ENCODE results near the gene DNAJA2. TPM values are rescaled to one million over a fixed set of nuclear protein-coding genes. Genes with fewer than 3 reads are reported as not detected.

The DNAJA2 gene
- total RNA-seq, 1 experiment from 2014 or later = 101 TPM

DNA sequence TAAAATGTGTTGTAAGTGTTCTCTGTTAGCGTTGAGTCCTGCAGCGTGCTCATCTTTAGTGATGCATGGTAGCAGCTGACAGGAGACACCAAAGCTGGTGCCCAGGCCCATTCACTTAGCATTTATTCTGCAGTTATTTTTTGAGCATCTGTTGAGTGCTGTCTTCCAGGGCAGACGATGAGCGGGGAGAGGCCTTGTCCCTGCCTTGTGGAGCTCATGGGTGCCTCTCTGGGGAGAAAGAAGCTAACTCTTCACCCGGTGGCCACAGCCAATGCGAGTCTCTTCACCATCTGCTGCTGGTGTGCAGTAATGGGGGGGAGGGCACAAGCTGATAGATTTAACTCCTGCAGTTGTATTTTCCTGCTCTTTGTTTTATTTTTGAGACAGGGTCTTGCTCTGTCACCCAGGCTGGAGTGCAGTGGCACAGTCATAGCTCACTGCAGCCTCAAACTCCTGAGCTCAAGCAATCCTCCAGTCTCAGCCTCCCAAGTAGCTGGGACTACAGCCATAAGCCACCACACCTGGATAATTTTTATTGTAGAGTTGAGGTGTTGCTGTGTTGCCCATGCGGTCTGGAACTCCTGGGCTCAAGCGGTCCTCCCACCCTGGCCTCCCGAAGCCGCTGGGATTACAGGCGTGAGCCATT lies 58.8 kb downstream of the DNAJA2 start:
- CTCF ChIA-PET = interaction anchor here (1.1 kb wide), 1 partner anchor 15 kb away, joined by 4 read pairs; no protein-coding TSS in a partner anchor

DNA sequence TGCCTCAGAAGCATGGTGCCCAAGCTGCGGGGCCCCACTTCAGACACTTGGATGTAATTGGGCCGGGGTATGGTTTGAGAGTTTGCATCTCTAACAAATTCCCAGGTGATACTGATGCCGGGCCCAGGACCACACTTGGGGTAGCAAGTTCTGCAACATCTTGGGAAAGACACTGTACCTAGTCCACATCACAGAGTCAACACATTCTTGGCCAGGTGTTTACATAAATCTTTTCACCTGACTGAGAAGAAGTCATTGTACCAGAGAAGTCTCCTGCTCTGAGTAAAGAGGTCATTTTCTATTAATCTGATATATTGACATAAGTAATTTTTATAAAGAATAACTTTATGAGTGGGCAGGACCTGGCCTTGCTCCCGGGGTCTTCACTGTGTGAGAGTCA lies 61.8 kb downstream of the DNAJA2 start:
- Mint-ChIP-seq H3K36me3 (peaks cover 57% of the 10 kb centered on the region), H3K4me1 (peaks cover 6% of the 10 kb centered on the region; the same call in 1 of the 2 replicates), H3K27me3 (ENCODE audit: low read depth) (no peaks in the 10 kb centered on the region), H3K4me3 (no peak overlapping the region), H3K9me3 (no peaks in the 10 kb centered on the region), H3K27ac (no peak overlapping the region)
- CTCF ChIA-PET = interaction anchor here (1.1 to 2.0 kb wide), 2 partner anchors 58 to 783 kb away, joined by 3 to 13 read pairs; no protein-coding TSS in a partner anchor
- ATAC-seq (no peak), DNase-seq (ENCODE audit: low spot score) (no peak)
- TF ChIP-seq CREB1 (CRISPR knock-in tag; IDR thresholded peaks at IDR 0.05) (no peak), ZNF219 (CRISPR knock-in tag; IDR thresholded peaks at IDR 0.05; ENCODE audit: borderline replicate concordance) (no peak), MXD4 (CRISPR knock-in tag; IDR thresholded peaks at IDR 0.05; ENCODE audit: borderline replicate concordance) (no peak)
- TF ChIP-seq, protein P1, sequence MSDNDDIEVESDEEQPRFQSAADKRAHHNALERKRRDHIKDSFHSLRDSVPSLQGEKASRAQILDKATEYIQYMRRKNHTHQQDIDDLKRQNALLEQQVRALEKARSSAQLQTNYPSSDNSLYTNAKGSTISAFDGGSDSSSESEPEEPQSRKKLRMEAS (CRISPR knock-in tag; IDR thresholded peaks at IDR 0.05) = no peak
- TF ChIP-seq, protein P2, sequence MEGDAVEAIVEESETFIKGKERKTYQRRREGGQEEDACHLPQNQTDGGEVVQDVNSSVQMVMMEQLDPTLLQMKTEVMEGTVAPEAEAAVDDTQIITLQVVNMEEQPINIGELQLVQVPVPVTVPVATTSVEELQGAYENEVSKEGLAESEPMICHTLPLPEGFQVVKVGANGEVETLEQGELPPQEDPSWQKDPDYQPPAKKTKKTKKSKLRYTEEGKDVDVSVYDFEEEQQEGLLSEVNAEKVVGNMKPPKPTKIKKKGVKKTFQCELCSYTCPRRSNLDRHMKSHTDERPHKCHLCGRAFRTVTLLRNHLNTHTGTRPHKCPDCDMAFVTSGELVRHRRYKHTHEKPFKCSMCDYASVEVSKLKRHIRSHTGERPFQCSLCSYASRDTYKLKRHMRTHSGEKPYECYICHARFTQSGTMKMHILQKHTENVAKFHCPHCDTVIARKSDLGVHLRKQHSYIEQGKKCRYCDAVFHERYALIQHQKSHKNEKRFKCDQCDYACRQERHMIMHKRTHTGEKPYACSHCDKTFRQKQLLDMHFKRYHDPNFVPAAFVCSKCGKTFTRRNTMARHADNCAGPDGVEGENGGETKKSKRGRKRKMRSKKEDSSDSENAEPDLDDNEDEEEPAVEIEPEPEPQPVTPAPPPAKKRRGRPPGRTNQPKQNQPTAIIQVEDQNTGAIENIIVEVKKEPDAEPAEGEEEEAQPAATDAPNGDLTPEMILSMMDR (IDR thresholded peaks at IDR 0.05) = no peak
- POLR2A ChIA-PET = no interaction called here

More for the DNA sequence above, 58.8 kb downstream of the DNAJA2 start:
- TF ChIP-seq, protein P3, sequence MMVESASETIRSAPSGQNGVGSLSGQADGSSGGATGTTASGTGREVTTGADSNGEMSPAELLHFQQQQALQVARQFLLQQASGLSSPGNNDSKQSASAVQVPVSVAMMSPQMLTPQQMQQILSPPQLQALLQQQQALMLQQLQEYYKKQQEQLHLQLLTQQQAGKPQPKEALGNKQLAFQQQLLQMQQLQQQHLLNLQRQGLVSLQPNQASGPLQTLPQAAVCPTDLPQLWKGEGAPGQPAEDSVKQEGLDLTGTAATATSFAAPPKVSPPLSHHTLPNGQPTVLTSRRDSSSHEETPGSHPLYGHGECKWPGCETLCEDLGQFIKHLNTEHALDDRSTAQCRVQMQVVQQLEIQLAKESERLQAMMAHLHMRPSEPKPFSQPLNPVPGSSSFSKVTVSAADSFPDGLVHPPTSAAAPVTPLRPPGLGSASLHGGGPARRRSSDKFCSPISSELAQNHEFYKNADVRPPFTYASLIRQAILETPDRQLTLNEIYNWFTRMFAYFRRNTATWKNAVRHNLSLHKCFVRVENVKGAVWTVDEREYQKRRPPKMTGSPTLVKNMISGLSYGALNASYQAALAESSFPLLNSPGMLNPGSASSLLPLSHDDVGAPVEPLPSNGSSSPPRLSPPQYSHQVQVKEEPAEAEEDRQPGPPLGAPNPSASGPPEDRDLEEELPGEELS (CRISPR knock-in tag; IDR thresholded peaks at IDR 0.05) = no peak
- TF ChIP-seq, protein P4, sequence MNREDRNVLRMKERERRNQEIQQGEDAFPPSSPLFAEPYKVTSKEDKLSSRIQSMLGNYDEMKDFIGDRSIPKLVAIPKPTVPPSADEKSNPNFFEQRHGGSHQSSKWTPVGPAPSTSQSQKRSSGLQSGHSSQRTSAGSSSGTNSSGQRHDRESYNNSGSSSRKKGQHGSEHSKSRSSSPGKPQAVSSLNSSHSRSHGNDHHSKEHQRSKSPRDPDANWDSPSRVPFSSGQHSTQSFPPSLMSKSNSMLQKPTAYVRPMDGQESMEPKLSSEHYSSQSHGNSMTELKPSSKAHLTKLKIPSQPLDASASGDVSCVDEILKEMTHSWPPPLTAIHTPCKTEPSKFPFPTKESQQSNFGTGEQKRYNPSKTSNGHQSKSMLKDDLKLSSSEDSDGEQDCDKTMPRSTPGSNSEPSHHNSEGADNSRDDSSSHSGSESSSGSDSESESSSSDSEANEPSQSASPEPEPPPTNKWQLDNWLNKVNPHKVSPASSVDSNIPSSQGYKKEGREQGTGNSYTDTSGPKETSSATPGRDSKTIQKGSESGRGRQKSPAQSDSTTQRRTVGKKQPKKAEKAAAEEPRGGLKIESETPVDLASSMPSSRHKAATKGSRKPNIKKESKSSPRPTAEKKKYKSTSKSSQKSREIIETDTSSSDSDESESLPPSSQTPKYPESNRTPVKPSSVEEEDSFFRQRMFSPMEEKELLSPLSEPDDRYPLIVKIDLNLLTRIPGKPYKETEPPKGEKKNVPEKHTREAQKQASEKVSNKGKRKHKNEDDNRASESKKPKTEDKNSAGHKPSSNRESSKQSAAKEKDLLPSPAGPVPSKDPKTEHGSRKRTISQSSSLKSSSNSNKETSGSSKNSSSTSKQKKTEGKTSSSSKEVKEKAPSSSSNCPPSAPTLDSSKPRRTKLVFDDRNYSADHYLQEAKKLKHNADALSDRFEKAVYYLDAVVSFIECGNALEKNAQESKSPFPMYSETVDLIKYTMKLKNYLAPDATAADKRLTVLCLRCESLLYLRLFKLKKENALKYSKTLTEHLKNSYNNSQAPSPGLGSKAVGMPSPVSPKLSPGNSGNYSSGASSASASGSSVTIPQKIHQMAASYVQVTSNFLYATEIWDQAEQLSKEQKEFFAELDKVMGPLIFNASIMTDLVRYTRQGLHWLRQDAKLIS (CRISPR knock-in tag; IDR thresholded peaks at IDR 0.05; ENCODE audit: borderline replicate concordance) = no peak
- TF ChIP-seq RORB (CRISPR knock-in tag; IDR thresholded peaks at IDR 0.05) = no peak
- no peak for TF ChIP-seq SMAD4 (CRISPR knock-in tag; IDR thresholded peaks at IDR 0.05)
- Mint-ChIP-seq H3K9me3 (no peaks in the 10 kb centered on the region), H3K36me3 (peaks cover 73% of the 10 kb centered on the region), H3K27ac (no peak overlapping the region), H3K27me3 (ENCODE audit: low read depth) (no peaks in the 10 kb centered on the region), H3K4me3 (no peak overlapping the region), H3K4me1 (no peaks in the 10 kb centered on the region)
- DNase-seq (ENCODE audit: low spot score) (no peak), ATAC-seq (no peak)
- POLR2A ChIA-PET = interaction anchor here (0.8 kb wide), 1 partner anchor 19 kb away, joined by 6 read pairs; no protein-coding TSS in a partner anchor

DNA sequence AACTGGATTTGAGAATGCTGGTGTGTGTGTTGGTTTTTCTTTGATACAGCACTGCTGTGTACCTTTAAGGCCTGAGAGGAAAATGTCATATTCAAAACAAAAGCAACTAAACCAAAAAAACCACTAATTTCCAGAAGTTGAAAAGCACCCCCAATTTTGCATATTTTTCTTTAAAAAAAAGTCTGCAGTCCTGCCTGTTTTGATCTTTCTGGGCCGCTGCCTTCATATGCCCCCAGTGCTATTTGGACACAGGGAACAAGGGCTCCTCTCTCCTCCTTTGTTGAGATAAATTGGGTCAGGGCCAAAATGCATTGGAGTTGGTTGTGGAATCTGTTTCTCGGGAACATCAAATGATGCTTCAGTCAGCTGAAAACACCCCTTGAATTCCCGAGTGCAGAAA lies 62.4 kb downstream of the DNAJA2 start:
- POLR2A ChIA-PET = no interaction called here
- Mint-ChIP-seq H3K4me3 (no peak overlapping the region), H3K4me1 (peaks cover 6% of the 10 kb centered on the region; the same call in 1 of the 2 replicates), H3K9me3 (no peaks in the 10 kb centered on the region), H3K27ac (no peak overlapping the region), H3K27me3 (ENCODE audit: low read depth) (no peaks in the 10 kb centered on the region), H3K36me3 (peaks cover 57% of the 10 kb centered on the region)
- CTCF ChIA-PET = interaction anchor here (8.8 kb wide), 1 partner anchor 58 kb away, joined by 146 read pairs; no protein-coding TSS in a partner anchor
- DNase-seq (ENCODE audit: low spot score) (no peak), ATAC-seq (no peak)
- TF ChIP-seq ZNF121 (CRISPR knock-in tag; IDR thresholded peaks at IDR 0.05) = no peak
- TF ChIP-seq NFYB (CRISPR knock-in tag; conservative IDR thresholded peaks at IDR 0.05; ENCODE audit: low read depth) = no peak
- TF ChIP-seq CREB1 (CRISPR knock-in tag; IDR thresholded peaks at IDR 0.05) = no peak
- TF ChIP-seq KAT7 (CRISPR knock-in tag; IDR thresholded peaks at IDR 0.05; ENCODE audit: borderline replicate concordance) = no peak
- TF ChIP-seq HMGA2 (CRISPR knock-in tag; IDR thresholded peaks at IDR 0.05) = no peak
- TF ChIP-seq, protein P5, sequence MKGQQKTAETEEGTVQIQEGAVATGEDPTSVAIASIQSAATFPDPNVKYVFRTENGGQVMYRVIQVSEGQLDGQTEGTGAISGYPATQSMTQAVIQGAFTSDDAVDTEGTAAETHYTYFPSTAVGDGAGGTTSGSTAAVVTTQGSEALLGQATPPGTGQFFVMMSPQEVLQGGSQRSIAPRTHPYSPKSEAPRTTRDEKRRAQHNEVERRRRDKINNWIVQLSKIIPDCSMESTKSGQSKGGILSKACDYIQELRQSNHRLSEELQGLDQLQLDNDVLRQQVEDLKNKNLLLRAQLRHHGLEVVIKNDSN (CRISPR knock-in tag; IDR thresholded peaks at IDR 0.05) = no peak
- TF ChIP-seq, protein P6, sequence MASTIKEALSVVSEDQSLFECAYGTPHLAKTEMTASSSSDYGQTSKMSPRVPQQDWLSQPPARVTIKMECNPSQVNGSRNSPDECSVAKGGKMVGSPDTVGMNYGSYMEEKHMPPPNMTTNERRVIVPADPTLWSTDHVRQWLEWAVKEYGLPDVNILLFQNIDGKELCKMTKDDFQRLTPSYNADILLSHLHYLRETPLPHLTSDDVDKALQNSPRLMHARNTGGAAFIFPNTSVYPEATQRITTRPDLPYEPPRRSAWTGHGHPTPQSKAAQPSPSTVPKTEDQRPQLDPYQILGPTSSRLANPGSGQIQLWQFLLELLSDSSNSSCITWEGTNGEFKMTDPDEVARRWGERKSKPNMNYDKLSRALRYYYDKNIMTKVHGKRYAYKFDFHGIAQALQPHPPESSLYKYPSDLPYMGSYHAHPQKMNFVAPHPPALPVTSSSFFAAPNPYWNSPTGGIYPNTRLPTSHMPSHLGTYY (CRISPR knock-in tag; IDR thresholded peaks at IDR 0.05) = no peak

All from WTC11 (cell line).